ENCODE measurements around the gene TLR6.

- no peak for TF ChIP-seq RBBP5 (IDR thresholded peaks at IDR 0.05; ENCODE audit: borderline replicate concordance, low read depth, low read length)
- TF ChIP-seq GABPA (IDR thresholded peaks at IDR 0.05; ENCODE audit: borderline replicate concordance, insufficient read depth, low read length), result no peak
- TF ChIP-seq CEBPB (IDR thresholded peaks at IDR 0.05; ENCODE audit: low read depth, low read length), result no peak
- no peak for TF ChIP-seq KDM4A (IDR thresholded peaks at IDR 0.05; ENCODE audit: low read depth, low read length, severe bottlenecking)
- no peak for TF ChIP-seq POLR2A (IDR thresholded peaks at IDR 0.05; ENCODE audit: control extremely low read depth in 1 of 2, low read depth in 2 of 2, low read length in 2 of 2)
- no peak for TF ChIP-seq KDM1A (IDR thresholded peaks at IDR 0.05; ENCODE audit: borderline replicate concordance, low read length)
- no peak for TF ChIP-seq JUND (IDR thresholded peaks at IDR 0.05; ENCODE audit: low read length)
- no peak for TF ChIP-seq MAX (IDR thresholded peaks at IDR 0.05)
Measured at GRCh38 chr4:38834570-38834969, 22.0 kb downstream of the TLR6 start.
